CD4-positive, alpha-beta T cell treated with Interleukin-4 for 4 hours (primary cell): ENCODE results near the gene POLD4.
"Not testable (repeated sequence)": the region's sequence is repeated elsewhere in the genome, so short reads cannot be mapped to it uniquely, and the experiment has no call there.

Source experiments
- DNase-seq: peaks from one replicate; pipeline ENCODE4 v3.0.0-alpha.2; 2020

Gene POLD4

DNA sequence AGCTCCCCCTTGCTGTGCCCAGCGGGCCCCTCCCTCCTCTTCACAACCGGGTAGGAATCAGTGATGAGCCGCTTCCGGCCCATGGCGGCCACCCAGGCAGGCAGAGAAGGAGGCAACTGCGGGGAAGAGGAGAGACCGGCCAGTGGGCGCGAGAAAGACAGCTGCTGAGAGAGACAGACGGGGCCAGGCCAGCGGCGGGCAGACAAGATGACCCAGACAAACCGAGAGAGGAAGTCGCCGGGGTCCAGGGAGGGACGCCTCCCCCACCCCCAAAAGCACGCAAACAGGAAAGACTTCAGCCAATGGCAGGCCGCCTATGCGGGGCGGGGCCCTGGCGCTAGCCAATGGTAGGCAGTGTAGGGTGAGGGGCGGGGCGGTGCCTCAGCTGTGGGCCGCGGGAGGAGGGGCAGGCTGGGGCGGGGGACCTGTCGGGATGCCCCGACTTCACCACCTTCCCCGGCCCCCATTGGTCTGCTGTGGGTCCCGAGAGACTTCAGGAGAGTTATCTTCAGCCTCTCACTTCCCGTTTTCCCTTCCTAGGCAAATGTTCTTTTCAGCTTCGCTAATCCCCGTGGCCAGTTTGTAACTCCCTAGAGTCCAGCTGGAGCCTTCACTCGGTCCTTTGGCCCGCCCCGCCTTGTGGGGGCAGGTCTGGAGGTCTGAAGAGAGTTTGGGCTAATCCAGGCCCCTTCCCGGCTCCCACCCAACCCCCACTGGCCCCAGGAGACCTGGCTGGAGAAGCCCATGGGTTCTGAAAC is at the start of gene POLD4:
Gene POLD4 (minus strand): TSS at position 230 of the 758 bp plus-strand sequence. CDS start 147 bp downstream, at position 83.
- peak; percentile 94 for DNase-seq

DNA sequence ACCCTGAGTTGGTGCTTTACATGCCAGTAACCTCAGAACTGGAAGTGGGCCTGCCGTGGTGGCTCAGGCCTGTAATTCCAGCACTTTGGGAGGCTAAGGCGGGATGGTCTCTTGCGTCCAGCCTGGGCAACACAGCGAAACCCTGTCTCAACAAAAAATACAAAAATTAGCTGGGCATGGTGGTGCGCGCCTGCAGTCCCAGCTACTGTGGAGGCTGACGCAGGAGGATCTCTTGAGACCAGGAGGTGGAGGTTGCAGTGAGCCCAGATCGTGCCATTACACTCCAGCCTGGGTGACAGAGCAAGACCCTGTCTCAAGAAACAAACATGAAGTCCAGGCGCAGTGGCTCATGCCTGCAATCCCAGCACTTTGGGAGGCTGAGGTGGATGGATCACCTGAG is 49.7 kb upstream of the POLD4 start:
- not testable (repeated sequence) for DNase-seq

DNA sequence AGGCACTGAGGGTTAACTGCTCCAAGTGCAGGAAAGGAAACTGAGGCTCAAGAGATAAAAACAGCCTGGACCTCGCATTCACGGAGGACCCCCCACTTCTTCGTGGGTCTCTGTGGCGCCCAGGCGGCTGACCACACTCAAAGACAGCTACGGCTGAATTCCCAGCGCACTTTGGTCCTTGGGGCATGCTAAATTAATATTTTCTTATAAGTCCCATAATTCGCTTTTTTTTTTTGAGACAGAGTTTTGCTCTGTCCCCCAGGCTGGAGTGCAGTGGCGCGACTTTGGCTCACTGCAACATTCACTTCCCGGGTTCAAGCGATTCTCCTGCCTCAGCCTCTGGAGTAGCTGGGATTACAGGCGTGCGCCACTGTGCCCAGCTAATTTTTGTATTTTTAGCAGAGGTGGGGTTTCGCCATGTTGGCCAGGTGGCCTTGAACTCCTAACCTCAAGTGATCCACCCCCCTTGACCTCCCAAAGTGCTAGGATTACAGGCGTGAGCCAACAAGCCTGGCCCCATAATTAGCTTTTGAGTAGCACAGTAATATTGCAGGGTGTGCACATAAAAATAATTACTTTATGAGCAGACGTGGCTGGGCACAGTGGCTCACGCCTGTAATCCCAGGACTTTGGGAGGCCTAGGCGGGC is 49.0 kb upstream of the POLD4 start:
- not testable (repeated sequence) for DNase-seq

DNA sequence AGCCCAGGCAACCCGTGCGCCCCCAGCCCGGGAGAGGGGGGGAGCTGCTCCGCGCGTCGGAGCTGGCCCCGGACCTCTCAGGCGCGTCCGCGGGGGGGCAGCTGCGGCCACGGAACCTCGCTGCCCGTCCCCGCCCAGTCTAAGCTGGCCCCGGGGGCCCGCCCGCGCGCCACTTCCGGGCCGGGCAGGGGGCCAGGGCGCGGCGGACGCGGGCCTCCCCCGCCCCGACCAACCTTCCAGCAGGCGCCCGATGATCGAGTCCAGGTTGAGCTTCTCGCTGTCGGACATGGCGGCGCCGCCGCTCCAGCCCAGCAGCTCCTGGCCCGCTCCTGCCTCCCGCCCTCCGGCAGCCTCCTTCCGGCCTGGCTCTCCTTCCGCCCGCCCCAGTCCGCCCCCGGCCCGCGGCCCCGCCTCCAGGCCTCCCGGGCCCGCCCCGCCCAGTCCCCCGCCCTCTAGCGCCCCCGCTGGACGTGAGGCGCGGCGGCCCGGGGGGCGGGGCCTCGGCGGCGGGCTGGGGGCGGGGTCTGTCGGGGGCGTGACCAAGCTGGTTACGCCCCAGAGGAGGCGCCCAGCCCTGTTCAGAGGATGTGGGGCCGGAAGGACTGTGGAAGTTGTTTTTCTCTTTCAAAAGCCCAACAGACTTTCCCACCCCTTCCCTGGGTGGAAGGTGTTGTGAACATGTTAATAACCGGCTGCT is 48.3 kb upstream of the POLD4 start, which contains the start of gene PPP1CA:
Gene PPP1CA (minus strand): TSS at position 364 of the 697 bp plus-strand sequence. CDS start 76 bp downstream, at position 288.
- DNase-seq: peak; percentile 86

GRCh38 chr11:67400942-67401494 is 47.7 kb upstream of the POLD4 start:
- DNase-seq: no peak

DNA sequence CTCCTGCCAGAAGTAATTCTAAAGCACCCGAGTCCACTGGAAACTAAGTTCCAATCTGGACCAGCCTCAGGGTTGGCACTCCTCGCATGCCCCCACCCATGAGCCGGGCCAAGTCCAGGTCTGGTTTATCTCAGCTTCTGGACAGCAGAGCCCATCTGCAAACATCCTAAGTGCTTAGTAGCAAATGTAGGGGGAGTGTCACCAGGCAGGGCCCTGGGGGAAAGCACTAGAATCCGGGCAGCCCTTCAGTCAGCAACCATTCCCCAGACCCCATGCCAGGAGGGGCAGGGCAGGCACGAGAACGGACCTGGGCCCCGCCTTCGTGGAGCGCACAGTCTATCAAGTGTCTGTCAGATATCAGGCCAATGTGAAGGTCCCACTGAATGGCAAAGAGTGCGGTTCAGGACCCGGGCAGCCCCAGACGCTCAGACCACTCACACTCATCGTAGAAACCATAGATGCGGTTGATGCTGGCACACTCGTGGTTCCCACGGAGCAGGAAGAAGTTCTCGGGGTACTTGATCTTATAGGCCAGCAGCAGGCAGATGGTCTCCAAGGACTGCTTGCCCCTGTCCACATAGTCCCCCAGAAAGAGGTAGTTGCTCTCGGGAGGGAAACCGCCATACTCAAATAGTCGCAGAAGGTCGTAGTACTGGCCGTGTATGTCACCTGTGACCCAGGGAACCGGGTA is 47.0 kb upstream of the POLD4 start:
- DNase-seq: no peak

DNA sequence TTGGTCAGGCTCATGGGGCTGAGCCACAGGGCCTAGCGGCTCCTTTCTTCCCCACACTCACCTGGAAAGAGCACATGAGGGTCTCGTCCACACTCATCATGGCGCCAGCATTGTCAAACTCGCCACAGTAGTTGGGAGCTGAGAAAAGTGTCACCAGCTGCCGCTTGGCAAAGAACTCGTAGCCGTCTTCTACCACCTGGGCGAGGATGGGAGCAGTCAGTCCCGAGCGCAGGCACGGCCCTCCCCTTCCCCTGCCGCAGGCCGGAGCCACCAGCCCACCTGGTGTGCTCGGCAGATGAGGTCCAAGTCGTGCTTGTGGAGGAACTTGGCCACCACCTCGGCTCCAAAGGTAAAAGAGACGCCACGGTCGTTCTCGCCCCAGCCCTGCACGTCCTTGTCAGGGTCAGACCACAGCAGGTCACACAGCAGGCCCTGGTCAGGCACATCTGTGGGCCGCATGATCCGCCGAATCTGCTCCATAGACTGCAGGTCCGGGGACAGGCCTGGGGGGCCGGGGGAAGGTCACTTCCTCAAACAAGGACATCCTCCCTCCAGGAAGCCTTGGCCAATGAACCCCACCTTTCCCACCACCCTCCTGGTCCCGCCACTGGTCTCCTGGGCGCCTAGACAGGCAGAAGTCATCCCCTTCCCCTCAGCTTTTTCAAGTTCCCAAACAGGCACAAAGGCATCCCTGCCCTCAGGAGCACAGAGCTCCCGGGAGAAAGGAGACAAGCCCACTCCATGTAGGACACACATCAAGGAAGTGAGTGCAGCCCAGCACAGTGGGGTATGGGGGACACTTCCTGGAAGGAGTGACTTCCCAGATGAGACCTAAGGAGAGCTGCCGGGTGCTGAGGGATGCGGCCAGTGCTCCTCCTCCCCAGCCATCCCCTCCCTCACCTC is 45.6 kb upstream of the POLD4 start:
- no peak for DNase-seq

GRCh38 chr11:67397986-67398660 is 44.8 kb upstream of the POLD4 start:
- no peak for DNase-seq

DNA sequence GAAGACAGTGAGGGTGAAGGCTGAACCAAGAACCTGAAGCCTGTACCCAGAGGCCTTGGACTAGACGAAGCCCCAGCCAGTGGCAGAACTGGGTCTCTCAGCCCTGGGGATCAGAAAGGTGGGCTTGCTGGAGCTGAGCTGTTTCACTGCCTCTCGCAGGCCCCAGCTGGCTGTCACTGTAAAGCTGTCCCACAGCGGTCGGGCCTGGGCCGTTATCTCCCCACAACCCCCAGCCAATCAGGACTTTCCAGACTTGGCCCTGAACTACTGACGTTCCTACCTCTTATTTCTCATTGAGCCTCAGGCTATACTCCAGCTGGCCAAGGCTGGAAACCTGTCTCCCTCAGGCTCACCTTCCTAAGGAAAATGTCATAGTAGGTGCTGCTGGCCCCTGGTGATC is 44.2 kb upstream of the POLD4 start:
- no peak for DNase-seq

- no peak for DNase-seq
Measured at GRCh38 chr11:67396587-67397389, 43.4 kb upstream of the POLD4 start.

- no peak for DNase-seq
Measured at GRCh38 chr11:67396259-67396581, 42.9 kb upstream of the POLD4 start.

DNA sequence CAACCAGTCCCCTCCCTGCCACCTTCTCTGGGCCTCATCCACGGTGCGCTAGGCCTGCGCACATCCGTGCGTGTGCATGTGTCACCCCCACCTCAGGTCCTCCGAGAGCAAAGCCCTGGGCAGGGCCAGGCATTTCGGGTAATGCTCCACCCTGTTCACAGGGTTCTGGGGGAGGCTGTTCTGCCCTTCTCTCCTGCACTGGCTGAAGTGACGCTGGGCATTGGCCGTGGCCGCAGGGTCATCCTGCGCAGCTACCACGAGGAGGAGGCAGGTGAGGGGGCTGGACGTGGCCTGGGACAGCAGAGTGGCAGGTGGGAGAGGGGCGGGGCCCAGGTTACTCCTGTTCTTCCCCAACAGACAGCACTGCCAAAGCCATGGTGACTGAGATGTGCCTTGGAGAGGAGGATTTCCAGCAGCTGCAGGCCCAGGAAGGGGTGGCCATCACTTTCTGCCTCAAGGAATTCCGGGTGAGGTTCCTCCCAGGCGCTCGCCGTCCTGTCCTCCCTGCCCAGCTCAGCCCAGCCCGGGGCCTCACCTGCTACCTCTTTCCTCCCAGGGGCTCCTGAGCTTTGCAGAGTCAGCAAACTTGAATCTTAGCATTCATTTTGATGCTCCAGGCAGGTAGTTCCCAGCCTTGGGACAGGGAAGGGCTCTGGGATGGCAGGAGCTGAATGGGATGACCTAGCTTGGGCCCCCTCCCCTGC is 42.4 kb upstream of the POLD4 start:
- no peak for DNase-seq

DNA sequence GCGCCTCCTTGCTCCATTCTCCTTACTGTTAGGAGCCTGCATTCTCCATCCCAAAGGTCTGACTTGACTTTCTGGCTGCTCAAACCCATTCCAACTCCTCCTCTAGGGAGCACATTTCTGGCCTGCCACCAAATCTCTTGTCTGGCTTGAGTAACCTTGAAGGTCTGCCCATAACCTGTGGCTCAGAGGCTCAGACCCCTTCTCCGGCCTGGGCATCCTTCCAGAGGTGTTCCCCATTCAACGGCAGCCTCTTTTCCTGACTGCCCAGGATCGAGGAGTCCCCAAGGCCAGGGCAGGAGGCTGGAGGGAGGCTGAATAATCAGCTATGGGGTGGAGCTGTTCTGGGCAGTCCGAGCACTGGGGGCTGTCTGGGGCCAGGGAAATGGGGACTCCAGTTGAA is 40.6 kb upstream of the POLD4 start:
- DNase-seq: no peak

DNA sequence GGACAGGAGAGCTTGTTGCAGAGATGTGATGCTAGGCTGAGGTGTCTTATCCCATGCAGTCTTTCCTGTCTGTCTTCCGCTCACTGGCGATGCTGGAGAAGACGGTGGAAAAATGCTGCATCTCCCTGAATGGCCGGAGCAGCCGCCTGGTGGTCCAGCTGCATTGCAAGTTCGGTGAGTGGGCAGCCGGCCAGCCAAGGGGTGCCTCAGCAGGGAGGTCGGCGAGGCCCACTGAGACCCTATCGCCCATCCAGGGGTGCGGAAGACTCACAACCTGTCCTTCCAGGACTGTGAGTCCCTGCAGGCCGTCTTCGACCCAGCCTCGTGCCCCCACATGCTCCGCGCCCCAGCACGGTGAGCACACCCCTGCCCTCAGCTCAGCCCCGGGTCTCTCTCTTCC is 40.1 kb upstream of the POLD4 start:
- no peak for DNase-seq

- no peak for DNase-seq
Measured at GRCh38 chr11:67392183-67392715, 38.9 kb upstream of the POLD4 start.

GRCh38 chr11:67391304-67392182 is 38.2 kb upstream of the POLD4 start, which contains the start of gene RAD9A:
Gene RAD9A (plus strand): TSS chr11:67391986. CDS start chr11:67392045, 59 bp downstream.
- peak; percentile 89 for DNase-seq

GRCh38 chr11:67390947-67391303 is 37.6 kb upstream of the POLD4 start:
- DNase-seq: no peak

DNA sequence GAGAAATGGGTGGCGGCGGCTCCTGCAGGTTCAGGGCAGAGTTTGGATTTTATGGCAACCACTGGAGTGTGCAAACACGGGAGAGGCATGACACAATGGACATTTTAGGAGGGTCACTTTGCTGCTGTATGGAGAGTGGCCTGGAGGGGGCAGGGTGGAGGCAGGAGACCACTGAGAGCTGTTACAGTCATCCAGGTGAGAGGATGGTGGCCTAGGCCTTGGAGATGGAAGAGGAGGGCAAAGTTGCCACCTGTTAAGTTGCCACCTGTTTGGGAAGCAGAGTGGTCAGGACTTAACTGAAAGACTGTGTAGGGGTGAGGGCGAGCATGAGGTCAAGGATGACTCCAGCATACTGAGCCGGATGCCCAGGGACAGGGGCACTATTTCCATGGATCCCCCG is 36.1 kb upstream of the POLD4 start:
- DNase-seq: peak; percentile 54
